A204.1 (cell line): ENCODE data around the gene PAWR.
A peak's percentile ranks its signal among the peaks of the same experiment; 100 is the strongest.

Experiments
- FAIRE-seq: peaks from 2 replicates; lab custom pipeline; 2012; peaks lifted over from hg19 to GRCh38; lab: Jason Lieb, UNC

Gene PAWR

GRCh38 chr12:79690638-79691510 lies at the start of gene PAWR:
TSS of gene PAWR (minus strand) at chr12:79690964. CDS start at chr12:79690244, 720 bp downstream.
- FAIRE-seq = no peak

- peak; percentile 88 for FAIRE-seq
Measured at GRCh38 chr12:79737875-79738718, 47.3 kb upstream of the PAWR start.

GRCh38 chr12:79732638-79733037 lies 41.9 kb upstream of the PAWR start:
- FAIRE-seq = no peak

- no peak for FAIRE-seq
Measured at GRCh38 chr12:79725987-79726386, 35.2 kb upstream of the PAWR start.

- no peak for FAIRE-seq
Measured at GRCh38 chr12:79717006-79717405, 26.2 kb upstream of the PAWR start.

GRCh38 chr12:79715308-79715707 lies 24.5 kb upstream of the PAWR start:
- no peak for FAIRE-seq

GRCh38 chr12:79710707-79711483 lies 20.1 kb upstream of the PAWR start:
- no peak for FAIRE-seq

GRCh38 chr12:79707830-79708229 lies 17.1 kb upstream of the PAWR start:
- no peak for FAIRE-seq

GRCh38 chr12:79706676-79707075 lies 15.9 kb upstream of the PAWR start:
- FAIRE-seq = no peak

- FAIRE-seq = no peak
Measured at GRCh38 chr12:79706156-79706555, 15.4 kb upstream of the PAWR start.

- FAIRE-seq = no peak
Measured at GRCh38 chr12:79698966-79699365, 8.2 kb upstream of the PAWR start.

GRCh38 chr12:79696416-79696815 lies 5.7 kb upstream of the PAWR start:
- no peak for FAIRE-seq

GRCh38 chr12:79692860-79693577 lies 2.3 kb upstream of the PAWR start:
- no peak for FAIRE-seq

GRCh38 chr12:79691511-79692248 lies 916 bp upstream of the PAWR start:
- no peak for FAIRE-seq

- FAIRE-seq = no peak
Measured at GRCh38 chr12:79690142-79690637, 574 bp downstream of the PAWR start.

GRCh38 chr12:79689477-79690141 lies 1.2 kb downstream of the PAWR start:
- FAIRE-seq = no peak

- FAIRE-seq = no peak
Measured at GRCh38 chr12:79689061-79689476, 1.7 kb downstream of the PAWR start.

- no peak for FAIRE-seq
Measured at GRCh38 chr12:79688376-79689060, 2.2 kb downstream of the PAWR start.

- FAIRE-seq = no peak
Measured at GRCh38 chr12:79687711-79688260, 3.0 kb downstream of the PAWR start.
